Panc1 (cell line): ENCODE results near the gene LACC1. TPM values are rescaled to one million over a fixed set of nuclear protein-coding genes. Genes with fewer than 3 reads are reported as not detected.

ENCODE experiments used
- ATAC-seq: fragments of 200-7000 bp; cut with Tn5 transposase; 2 replicates; pipeline ENCODE4 v1.9.1; 2020; ENCODE audit warnings: mild to moderate bottlenecking, moderate library complexity
- BruUV-seq: library from RNA; stranded (reverse); fragments of 400-500 nt; replicated peaks from 2 replicates; lab custom pipeline; 2021; lab: Mats Ljungman, UMichigan
- CTCF ChIA-PET: fragments of 300-600 bp; sonication (Branson Sonifier 250); formaldehyde crosslinking; loops from one replicate; lab custom pipeline; 2022; ENCODE audit warnings: antibody characterized with exemption; lab: Charles Lee
- POLR2A ChIA-PET: fragments of 300-600 bp; sonication (Branson Sonifier 250); formaldehyde crosslinking; loops from one replicate; lab custom pipeline; 2022; ENCODE audit warnings: antibody characterized with exemption; lab: Charles Lee
- DNase-seq: peaks from one replicate; pipeline ENCODE4 v3.0.0-alpha.2; 2010; ENCODE audit warnings: low read depth, low spot score
- H3K27ac ChIP-seq: 2 replicates; pipeline ENCODE4 v1.5.1; 2011; ENCODE audit warnings: mild to moderate bottlenecking, low read length, inconsistent platforms
- H3K27me3 ChIP-seq: fragments of 200-500 bp; sonication (Bioruptor generic); 2 replicates; pipeline ENCODE4 v1.6.0; 2014; ENCODE audit warnings: low read length, inconsistent platforms; ENCODE audit not compliant: control insufficient read depth, insufficient read depth
- H3K36me3 ChIP-seq: fragments of 200-500 bp; sonication (Bioruptor generic); 2 replicates; pipeline ENCODE4 v1.5.1; 2014; ENCODE audit warnings: inconsistent platforms, mild to moderate bottlenecking, low read length, moderate library complexity; ENCODE audit not compliant: control insufficient read depth, insufficient read depth
- H3K4me1 ChIP-seq: 2 replicates; pipeline ENCODE4 v1.5.1; 2011; ENCODE audit warnings: inconsistent platforms, mild to moderate bottlenecking, low read length, moderate library complexity; ENCODE audit not compliant: control insufficient read depth, insufficient read depth
- H3K4me3 ChIP-seq, 2 experiments: 2 replicates each; pipeline ENCODE4 v1.5.1; 2011 to 2012; ENCODE audit warnings: low read depth in 2 of 2, low read length in 2 of 2, mild to moderate bottlenecking in 2 of 2, inconsistent platforms in 1 of 2, moderate library complexity in 1 of 2
- H3K9me3 ChIP-seq: fragments of 200-500 bp; sonication (Bioruptor generic); 2 replicates; pipeline ENCODE4 v1.5.1; 2014; ENCODE audit warnings: low read depth, mild to moderate bottlenecking, inconsistent platforms, low read length, moderate library complexity; ENCODE audit not compliant: control insufficient read depth, insufficient read depth
- CTCF ChIP-seq: fragments of 450-650 bp; IDR thresholded peaks from 2 replicates; pipeline ENCODE4 v1.5.1; 2017; ENCODE audit warnings: mild to moderate bottlenecking
- POLR2AphosphoS5 ChIP-seq: IDR thresholded peaks from 2 replicates; pipeline ENCODE4 v1.6.1; 2012; ENCODE audit warnings: mild to moderate bottlenecking, low read depth, low read length, moderate library complexity
- REST ChIP-seq, 2 experiments: IDR thresholded peaks; 2 replicates each; pipeline ENCODE4 v1.6.1; 2011 to 2012; ENCODE audit warnings: low read depth in 2 of 2, control low read depth in 1 of 2, low read length in 1 of 2, mild to moderate bottlenecking in 1 of 2, moderate library complexity in 1 of 2; ENCODE audit not compliant: insufficient read depth in 1 of 2
- SIN3A ChIP-seq: IDR thresholded peaks from 2 replicates; pipeline ENCODE4 v1.6.1; 2012; ENCODE audit warnings: low read depth, mild to moderate bottlenecking, low read length, moderate library complexity, borderline replicate concordance; ENCODE audit not compliant: insufficient read depth
- TCF7L2 ChIP-seq: IDR thresholded peaks from 2 replicates; pipeline ENCODE4 v1.6.1; 2011; ENCODE audit warnings: mild to moderate bottlenecking, low read depth, low read length, inconsistent platforms
- in situ Hi-C: cut with HindIII; loops from 2 replicates; pipeline ENCODE4 v1.10.0; 2016; ENCODE audit warnings: low sequenced_read_pairs, low pct_unique_long_range_greater_than_20kb
- intact Hi-C: fragments of 100-400 bp; cut with micrococcal nuclease; formaldehyde crosslinking; loops from one replicate; pipeline ENCODE4 v1.10.0; 2022; ENCODE audit not compliant: unreplicated experiment
- total RNA-seq: library from RNA; stranded (reverse); gene quantifications from one replicate; pipeline ENCODE4 v1.2.1, GENCODE V29; 2021; ENCODE audit not compliant: unreplicated experiment

Gene LACC1
- total RNA-seq, 1 experiment from 2014 or later = 2.1 TPM

- no peaks in the 10 kb centered on the region for H3K36me3 ChIP-seq
- in situ Hi-C loops = no loop called here
- BruUV-seq = no TSS peak
- DNase-seq = no peak
- no peak overlapping the region for H3K27ac ChIP-seq
- ChIA-PET POLR2A (no interaction called here), CTCF (interaction anchor here (0.6 kb wide), 1 partner anchor 530 kb away, joined by 3 read pairs; no protein-coding TSS in a partner anchor)
- no peak for TF ChIP-seq TCF7L2
- no peak for TF ChIP-seq SIN3A
- TF ChIP-seq REST (IDR thresholded peaks at IDR 0.05; ENCODE audit: insufficient read depth in 1 of 2, low read depth in 2 of 2, low read length in 1 of 2) = no peak
- no peak for TF ChIP-seq POLR2AphosphoS5
- TF ChIP-seq CTCF = no peak
- intact Hi-C loops = no loop called here
- no peak overlapping the region for H3K4me3 ChIP-seq
- H3K9me3 ChIP-seq = no peaks in the 10 kb centered on the region
- no peaks in the 10 kb centered on the region for H3K27me3 ChIP-seq
- ATAC-seq = no peak
- H3K4me1 ChIP-seq = no peaks in the 10 kb centered on the region
These were observed 16.2 kb downstream of the LACC1 start for GRCh38 chr13:43895940-43896339.

DNA sequence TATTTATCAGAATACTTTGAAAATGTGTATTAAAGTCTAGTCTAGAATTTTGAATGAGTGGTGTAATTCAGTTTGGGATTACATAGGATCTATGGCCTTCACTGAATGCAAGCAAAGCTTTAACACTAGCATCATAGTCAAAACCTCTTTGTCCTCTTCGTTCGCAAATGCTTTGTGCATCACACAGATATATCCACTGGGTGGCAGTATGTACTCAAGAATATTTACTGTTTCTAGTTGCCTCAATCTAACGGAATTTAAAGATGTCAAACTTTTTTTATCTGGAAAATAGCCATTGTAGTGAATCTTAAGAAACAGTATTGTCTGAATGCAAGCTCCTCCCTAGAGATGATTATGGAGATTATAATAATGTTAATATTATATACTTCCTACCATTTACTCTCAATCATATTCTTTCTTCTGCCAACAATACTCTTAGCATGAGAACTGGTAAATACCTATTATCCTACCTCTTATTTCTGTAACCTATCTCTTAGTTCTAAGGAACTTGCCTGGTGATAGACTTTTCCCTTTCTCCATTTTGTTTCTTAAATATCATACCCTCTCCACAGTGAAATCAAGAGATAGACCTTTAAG is 25.8 kb downstream of the LACC1 start:
- no TSS peak for BruUV-seq
- ChIA-PET POLR2A (no interaction called here), CTCF (interaction anchor here (0.8 kb wide), 1 partner anchor 567 kb away, joined by 3 read pairs; no protein-coding TSS in a partner anchor)
- TF ChIP-seq REST (IDR thresholded peaks at IDR 0.05; ENCODE audit: insufficient read depth in 1 of 2, low read depth in 2 of 2, low read length in 1 of 2) = no peak
- peak; percentile 55; the same call in 1 of the 2 replicates for TF ChIP-seq CTCF
- Histone ChIP-seq H3K4me1 (no peaks in the 10 kb centered on the region), H3K9me3 (no peaks in the 10 kb centered on the region), H3K4me3 (no peak overlapping the region), H3K27me3 (no peaks in the 10 kb centered on the region), H3K27ac (no peak overlapping the region), H3K36me3 (no peaks in the 10 kb centered on the region)
- ATAC-seq = peak; percentile 68
- peak; percentile 25 for DNase-seq
- intact Hi-C loops = loop anchor here (1.0 to 10.0 kb wide), 2 partner anchors 532 to 569 kb away; no protein-coding TSS in a partner anchor
- in situ Hi-C loops = loop anchor here (25.0 kb wide), 1 partner anchor 557 kb away; no protein-coding TSS in a partner anchor
